SK-N-SH treated with all-trans-retinoic acid at 6 μM for 48 hours (cell line): ENCODE data around the gene APBB1.

ENCODE experiments used
- ATAC-seq: fragments of 200-7000 bp; cut with Tn5 transposase; 3 replicates; pipeline ENCODE4 v1.9.1; 2020; ENCODE audit warnings: mild to moderate bottlenecking, moderate library complexity
- ARNTL ChIP-seq: fragments of 450-650 bp; formaldehyde crosslinking; IDR thresholded peaks from 2 replicates; pipeline ENCODE4 v1.5.0; 2020; ENCODE audit warnings: low read depth, mild to moderate bottlenecking, moderate library complexity, borderline replicate concordance
- BACH2 ChIP-seq: fragments of 250-450 bp; sonication (Bioruptor Pico); IDR thresholded peaks from 2 replicates; pipeline ENCODE4 v1.9.0; 2021; ENCODE audit warnings: mild to moderate bottlenecking, borderline replicate concordance
- CSDC2 ChIP-seq: fragments of 250-450 bp; sonication (Bioruptor Pico); IDR thresholded peaks from 2 replicates; pipeline ENCODE4 v1.5.0; 2020; ENCODE audit warnings: mild to moderate bottlenecking, moderate library complexity
- ESRRG ChIP-seq: fragments of 250-450 bp; sonication (Bioruptor Pico); IDR thresholded peaks from 2 replicates; pipeline ENCODE4 v1.6.1; 2021; ENCODE audit warnings: mild to moderate bottlenecking
- GLIS3 ChIP-seq: fragments of 250-450 bp; sonication (Bioruptor Pico); IDR thresholded peaks from 2 replicates; pipeline ENCODE4 v1.5.0; 2020; ENCODE audit warnings: mild to moderate bottlenecking, moderate library complexity
- OSR1 ChIP-seq: fragments of 250-450 bp; sonication (Bioruptor Pico); IDR thresholded peaks from 2 replicates; pipeline ENCODE4 v1.8.0; 2022; ENCODE audit warnings: moderate library complexity, mild to moderate bottlenecking, inconsistent platforms
- PPARA ChIP-seq: fragments of 250-450 bp; sonication (Bioruptor Pico); IDR thresholded peaks from 2 replicates; pipeline ENCODE4 v1.5.0; 2020; ENCODE audit warnings: mild to moderate bottlenecking, borderline replicate concordance
- RARB ChIP-seq: fragments of 250-450 bp; sonication (Bioruptor Pico); IDR thresholded peaks from 2 replicates; pipeline ENCODE4 v1.8.0; 2021; ENCODE audit warnings: mild to moderate bottlenecking, moderate library complexity
- SNAI2 ChIP-seq: fragments of 250-450 bp; sonication (Bioruptor Pico); IDR thresholded peaks from 2 replicates; pipeline ENCODE4 v1.5.0; 2020; ENCODE audit warnings: mild to moderate bottlenecking, moderate library complexity
- TCF4 ChIP-seq: fragments of 250-450 bp; sonication (Bioruptor Pico); IDR thresholded peaks from 2 replicates; pipeline ENCODE4 v1.8.0; 2021; ENCODE audit warnings: mild to moderate bottlenecking, moderate library complexity, borderline replicate concordance
- TOX ChIP-seq: fragments of 250-450 bp; sonication (Bioruptor Pico); IDR thresholded peaks from 2 replicates; pipeline ENCODE4 v1.8.0; 2021; ENCODE audit warnings: mild to moderate bottlenecking, moderate library complexity, borderline replicate concordance
- ZC3H10 ChIP-seq: fragments of 250-450 bp; sonication (Bioruptor Pico); IDR thresholded peaks from 2 replicates; pipeline ENCODE4 v1.5.1; 2021; ENCODE audit warnings: mild to moderate bottlenecking, moderate library complexity
- ZFP3 ChIP-seq: fragments of 250-450 bp; sonication (Bioruptor Pico); IDR thresholded peaks from 2 replicates; pipeline ENCODE4 v1.5.0; 2020; ENCODE audit warnings: mild to moderate bottlenecking, moderate library complexity
- ZFP30 ChIP-seq: fragments of 450-650 bp; formaldehyde crosslinking; IDR thresholded peaks from 2 replicates; pipeline ENCODE4 v1.5.0; 2022; ENCODE audit warnings: mild to moderate bottlenecking, moderate library complexity
- ZNF565 ChIP-seq: fragments of 450-650 bp; formaldehyde crosslinking; conservative IDR thresholded peaks from 2 replicates; pipeline ENCODE4 v1.5.0; 2020; ENCODE audit warnings: low read depth, mild to moderate bottlenecking, moderate library complexity
- ZNF70 ChIP-seq: fragments of 450-650 bp; formaldehyde crosslinking; IDR thresholded peaks from 2 replicates; pipeline ENCODE4 v1.5.0; 2020; ENCODE audit warnings: mild to moderate bottlenecking, moderate library complexity
- ZNF8 ChIP-seq: fragments of 450-650 bp; formaldehyde crosslinking; IDR thresholded peaks from 2 replicates; pipeline ENCODE4 v1.5.0; 2020; ENCODE audit warnings: mild to moderate bottlenecking, moderate library complexity
- TF ChIP-seq, protein P1 (sequence below): fragments of 250-450 bp; sonication (Bioruptor Pico); IDR thresholded peaks from 2 replicates; pipeline ENCODE4 v1.5.1; 2021; ENCODE audit warnings: mild to moderate bottlenecking, moderate library complexity
- TF ChIP-seq, protein P2 (sequence below): fragments of 250-450 bp; sonication (Bioruptor Pico); IDR thresholded peaks from 2 replicates; pipeline ENCODE4 v1.8.0; 2020; ENCODE audit warnings: mild to moderate bottlenecking, moderate library complexity, borderline replicate concordance
- TF ChIP-seq, protein P3 (sequence below): fragments of 250-450 bp; sonication (Bioruptor Pico); IDR thresholded peaks from 2 replicates; pipeline ENCODE4 v1.5.1; 2020; ENCODE audit warnings: low read depth, mild to moderate bottlenecking, moderate library complexity
- TF ChIP-seq, protein P4 (sequence below): fragments of 250-450 bp; sonication (Bioruptor Pico); IDR thresholded peaks from 2 replicates; pipeline ENCODE4 v1.8.0; 2021; ENCODE audit warnings: low read depth, mild to moderate bottlenecking, moderate library complexity, borderline replicate concordance
- TF ChIP-seq, protein P5 (sequence below): fragments of 250-450 bp; sonication (Bioruptor Pico); IDR thresholded peaks from 2 replicates; pipeline ENCODE4 v1.5.0; 2020; ENCODE audit warnings: mild to moderate bottlenecking, moderate library complexity

The APBB1 gene

DNA sequence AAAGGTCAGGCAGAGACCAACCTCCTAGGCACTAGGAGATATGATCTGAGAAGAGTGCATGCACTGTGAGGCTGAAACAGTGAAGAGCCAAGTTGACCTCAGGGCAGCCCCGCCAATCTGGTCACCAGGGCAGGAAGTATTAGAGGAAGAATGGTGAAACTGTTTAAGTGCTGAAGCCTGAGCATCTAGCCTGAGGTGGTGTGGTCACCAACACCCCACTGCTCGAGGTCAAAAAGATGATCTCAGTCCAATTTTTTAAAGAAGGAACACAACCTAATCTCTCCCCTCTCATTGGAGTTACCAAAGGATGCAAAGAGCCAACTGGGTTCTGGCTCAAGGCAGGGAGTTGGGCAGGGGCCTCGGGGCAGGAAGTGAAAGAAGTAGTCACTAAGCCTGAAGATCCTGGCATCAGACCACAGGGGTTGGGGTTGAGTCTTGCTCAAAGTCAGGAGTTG lies 4.0 kb downstream of the APBB1 start:
- no peak for ATAC-seq
- TF ChIP-seq OSR1 (CRISPR knock-in tag) (no peak), ZFP3 (no peak), BACH2 (CRISPR knock-in tag) (no peak), CSDC2 (CRISPR knock-in tag) (no peak), ZC3H10 (CRISPR knock-in tag) (no peak), TCF4 (no peak), ESRRG (no peak), ZNF70 (CRISPR knock-in tag) (no peak), ZNF8 (no peak), ARNTL (CRISPR knock-in tag) (no peak), SNAI2 (CRISPR knock-in tag) (no peak), ZNF565 (CRISPR knock-in tag) (no peak), RARB (CRISPR knock-in tag) (no peak), PPARA (CRISPR knock-in tag) (no peak), GLIS3 (CRISPR knock-in tag) (no peak)
- TF ChIP-seq, protein P1, sequence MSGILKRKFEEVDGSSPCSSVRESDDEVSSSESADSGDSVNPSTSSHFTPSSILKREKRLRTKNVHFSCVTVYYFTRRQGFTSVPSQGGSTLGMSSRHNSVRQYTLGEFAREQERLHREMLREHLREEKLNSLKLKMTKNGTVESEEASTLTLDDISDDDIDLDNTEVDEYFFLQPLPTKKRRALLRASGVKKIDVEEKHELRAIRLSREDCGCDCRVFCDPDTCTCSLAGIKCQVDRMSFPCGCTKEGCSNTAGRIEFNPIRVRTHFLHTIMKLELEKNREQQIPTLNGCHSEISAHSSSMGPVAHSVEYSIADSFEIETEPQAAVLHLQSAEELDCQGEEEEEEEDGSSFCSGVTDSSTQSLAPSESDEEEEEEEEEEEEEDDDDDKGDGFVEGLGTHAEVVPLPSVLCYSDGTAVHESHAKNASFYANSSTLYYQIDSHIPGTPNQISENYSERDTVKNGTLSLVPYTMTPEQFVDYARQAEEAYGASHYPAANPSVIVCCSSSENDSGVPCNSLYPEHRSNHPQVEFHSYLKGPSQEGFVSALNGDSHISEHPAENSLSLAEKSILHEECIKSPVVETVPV (CRISPR knock-in tag) = no peak
- TF ChIP-seq, protein P2, sequence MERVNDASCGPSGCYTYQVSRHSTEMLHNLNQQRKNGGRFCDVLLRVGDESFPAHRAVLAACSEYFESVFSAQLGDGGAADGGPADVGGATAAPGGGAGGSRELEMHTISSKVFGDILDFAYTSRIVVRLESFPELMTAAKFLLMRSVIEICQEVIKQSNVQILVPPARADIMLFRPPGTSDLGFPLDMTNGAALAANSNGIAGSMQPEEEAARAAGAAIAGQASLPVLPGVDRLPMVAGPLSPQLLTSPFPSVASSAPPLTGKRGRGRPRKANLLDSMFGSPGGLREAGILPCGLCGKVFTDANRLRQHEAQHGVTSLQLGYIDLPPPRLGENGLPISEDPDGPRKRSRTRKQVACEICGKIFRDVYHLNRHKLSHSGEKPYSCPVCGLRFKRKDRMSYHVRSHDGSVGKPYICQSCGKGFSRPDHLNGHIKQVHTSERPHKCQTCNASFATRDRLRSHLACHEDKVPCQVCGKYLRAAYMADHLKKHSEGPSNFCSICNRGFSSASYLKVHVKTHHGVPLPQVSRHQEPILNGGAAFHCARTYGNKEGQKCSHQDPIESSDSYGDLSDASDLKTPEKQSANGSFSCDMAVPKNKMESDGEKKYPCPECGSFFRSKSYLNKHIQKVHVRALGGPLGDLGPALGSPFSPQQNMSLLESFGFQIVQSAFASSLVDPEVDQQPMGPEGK = no peak
- TF ChIP-seq, protein P3, sequence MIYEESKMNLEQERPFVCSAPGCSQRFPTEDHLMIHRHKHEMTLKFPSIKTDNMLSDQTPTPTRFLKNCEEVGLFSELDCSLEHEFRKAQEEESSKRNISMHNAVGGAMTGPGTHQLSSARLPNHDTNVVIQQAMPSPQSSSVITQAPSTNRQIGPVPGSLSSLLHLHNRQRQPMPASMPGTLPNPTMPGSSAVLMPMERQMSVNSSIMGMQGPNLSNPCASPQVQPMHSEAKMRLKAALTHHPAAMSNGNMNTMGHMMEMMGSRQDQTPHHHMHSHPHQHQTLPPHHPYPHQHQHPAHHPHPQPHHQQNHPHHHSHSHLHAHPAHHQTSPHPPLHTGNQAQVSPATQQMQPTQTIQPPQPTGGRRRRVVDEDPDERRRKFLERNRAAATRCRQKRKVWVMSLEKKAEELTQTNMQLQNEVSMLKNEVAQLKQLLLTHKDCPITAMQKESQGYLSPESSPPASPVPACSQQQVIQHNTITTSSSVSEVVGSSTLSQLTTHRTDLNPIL (CRISPR knock-in tag) = no peak
- TF ChIP-seq, protein P4, sequence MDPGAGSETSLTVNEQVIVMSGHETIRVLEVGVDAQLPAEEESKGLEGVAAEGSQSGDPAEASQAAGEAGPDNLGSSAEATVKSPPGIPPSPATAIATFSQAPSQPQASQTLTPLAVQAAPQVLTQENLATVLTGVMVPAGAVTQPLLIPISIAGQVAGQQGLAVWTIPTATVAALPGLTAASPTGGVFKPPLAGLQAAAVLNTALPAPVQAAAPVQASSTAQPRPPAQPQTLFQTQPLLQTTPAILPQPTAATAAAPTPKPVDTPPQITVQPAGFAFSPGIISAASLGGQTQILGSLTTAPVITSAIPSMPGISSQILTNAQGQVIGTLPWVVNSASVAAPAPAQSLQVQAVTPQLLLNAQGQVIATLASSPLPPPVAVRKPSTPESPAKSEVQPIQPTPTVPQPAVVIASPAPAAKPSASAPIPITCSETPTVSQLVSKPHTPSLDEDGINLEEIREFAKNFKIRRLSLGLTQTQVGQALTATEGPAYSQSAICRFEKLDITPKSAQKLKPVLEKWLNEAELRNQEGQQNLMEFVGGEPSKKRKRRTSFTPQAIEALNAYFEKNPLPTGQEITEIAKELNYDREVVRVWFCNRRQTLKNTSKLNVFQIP (CRISPR knock-in tag) = no peak
- TF ChIP-seq, protein P5, sequence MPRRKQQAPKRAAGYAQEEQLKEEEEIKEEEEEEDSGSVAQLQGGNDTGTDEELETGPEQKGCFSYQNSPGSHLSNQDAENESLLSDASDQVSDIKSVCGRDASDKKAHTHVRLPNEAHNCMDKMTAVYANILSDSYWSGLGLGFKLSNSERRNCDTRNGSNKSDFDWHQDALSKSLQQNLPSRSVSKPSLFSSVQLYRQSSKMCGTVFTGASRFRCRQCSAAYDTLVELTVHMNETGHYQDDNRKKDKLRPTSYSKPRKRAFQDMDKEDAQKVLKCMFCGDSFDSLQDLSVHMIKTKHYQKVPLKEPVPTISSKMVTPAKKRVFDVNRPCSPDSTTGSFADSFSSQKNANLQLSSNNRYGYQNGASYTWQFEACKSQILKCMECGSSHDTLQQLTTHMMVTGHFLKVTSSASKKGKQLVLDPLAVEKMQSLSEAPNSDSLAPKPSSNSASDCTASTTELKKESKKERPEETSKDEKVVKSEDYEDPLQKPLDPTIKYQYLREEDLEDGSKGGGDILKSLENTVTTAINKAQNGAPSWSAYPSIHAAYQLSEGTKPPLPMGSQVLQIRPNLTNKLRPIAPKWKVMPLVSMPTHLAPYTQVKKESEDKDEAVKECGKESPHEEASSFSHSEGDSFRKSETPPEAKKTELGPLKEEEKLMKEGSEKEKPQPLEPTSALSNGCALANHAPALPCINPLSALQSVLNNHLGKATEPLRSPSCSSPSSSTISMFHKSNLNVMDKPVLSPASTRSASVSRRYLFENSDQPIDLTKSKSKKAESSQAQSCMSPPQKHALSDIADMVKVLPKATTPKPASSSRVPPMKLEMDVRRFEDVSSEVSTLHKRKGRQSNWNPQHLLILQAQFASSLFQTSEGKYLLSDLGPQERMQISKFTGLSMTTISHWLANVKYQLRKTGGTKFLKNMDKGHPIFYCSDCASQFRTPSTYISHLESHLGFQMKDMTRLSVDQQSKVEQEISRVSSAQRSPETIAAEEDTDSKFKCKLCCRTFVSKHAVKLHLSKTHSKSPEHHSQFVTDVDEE (CRISPR knock-in tag) = no peak

DNA sequence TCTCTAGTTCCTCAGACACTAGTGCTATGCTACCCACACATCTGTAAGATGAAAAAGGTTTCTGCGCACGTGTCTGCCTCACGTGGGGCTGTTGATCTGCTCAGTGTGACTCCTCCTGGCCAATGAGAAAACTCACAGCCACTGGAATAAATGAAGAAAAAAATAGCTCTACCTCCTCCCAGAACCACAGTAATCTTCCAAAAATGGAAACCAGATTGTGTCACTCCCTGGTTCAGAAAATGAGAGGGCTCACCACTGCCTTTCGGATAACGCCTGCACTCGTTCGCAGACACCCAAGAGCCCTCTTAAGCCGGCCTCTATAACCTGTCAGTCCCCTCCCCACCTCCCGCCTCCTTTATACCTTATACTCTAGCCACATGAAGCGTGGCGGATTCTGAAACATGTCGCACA lies 5.1 kb downstream of the APBB1 start:
- no peak for ATAC-seq
- TF ChIP-seq CSDC2 (CRISPR knock-in tag) (no peak), TOX (CRISPR knock-in tag) (no peak), ZC3H10 (CRISPR knock-in tag) (no peak), GLIS3 (CRISPR knock-in tag) (no peak), ZNF70 (CRISPR knock-in tag) (no peak), OSR1 (CRISPR knock-in tag) (no peak), ARNTL (CRISPR knock-in tag) (no peak), ZNF565 (CRISPR knock-in tag) (no peak), ZFP3 (no peak), ZFP30 (CRISPR knock-in tag) (no peak), ESRRG (no peak), BACH2 (CRISPR knock-in tag) (no peak), SNAI2 (CRISPR knock-in tag) (no peak), ZNF8 (no peak), PPARA (CRISPR knock-in tag) (no peak)
- TF ChIP-seq, protein P4 (CRISPR knock-in tag) = no peak
- TF ChIP-seq, protein P3 (CRISPR knock-in tag) = no peak
- TF ChIP-seq, protein P2 = no peak
- TF ChIP-seq, protein P1 (CRISPR knock-in tag) = no peak
